ENCODE results near the gene RANBP17.
A peak's percentile ranks its signal among the peaks of the same experiment; 100 is the strongest.

The RANBP17 gene

GRCh38 chr5:171120986-171121622, 259.3 kb downstream of the RANBP17 start:
- H3K9me3 Mint-ChIP-seq: peaks cover 4% of the 10 kb centered on the region
- peak overlapping the region; percentile 4 for H3K27ac Mint-ChIP-seq
- TF ChIP-seq CTCF (IDR thresholded peaks at IDR 0.05): no peak
- no peak overlapping the region for H3K4me3 Mint-ChIP-seq
- H3K4me1 Mint-ChIP-seq: no peaks in the 10 kb centered on the region
- H3K27me3 Mint-ChIP-seq (ENCODE audit: low read depth, poor library complexity): no peaks in the 10 kb centered on the region
- peaks cover 5% of the 10 kb centered on the region for H3K36me3 Mint-ChIP-seq (ENCODE audit: low read depth)
- no peak for DNase-seq

- DNase-seq: no peak
- Mint-ChIP-seq H3K36me3 (ENCODE audit: low read depth) (peaks cover 5% of the 10 kb centered on the region), H3K27me3 (ENCODE audit: low read depth, poor library complexity) (no peaks in the 10 kb centered on the region), H3K4me3 (no peak overlapping the region), H3K4me1 (no peaks in the 10 kb centered on the region), H3K27ac (no peak overlapping the region), H3K9me3 (peaks cover 4% of the 10 kb centered on the region)
- TF ChIP-seq CTCF (IDR thresholded peaks at IDR 0.05): no peak
These were observed 259.8 kb downstream of the RANBP17 start for GRCh38 chr5:171121638-171122037.

- H3K4me3 Mint-ChIP-seq: no peak overlapping the region
- peaks cover 4% of the 10 kb centered on the region for H3K9me3 Mint-ChIP-seq
- H3K27ac Mint-ChIP-seq: no peak overlapping the region
- H3K4me1 Mint-ChIP-seq: no peaks in the 10 kb centered on the region
- peaks cover 5% of the 10 kb centered on the region for H3K36me3 Mint-ChIP-seq (ENCODE audit: low read depth)
- no peaks in the 10 kb centered on the region for H3K27me3 Mint-ChIP-seq (ENCODE audit: low read depth, poor library complexity)
- no peak for TF ChIP-seq CTCF (IDR thresholded peaks at IDR 0.05)
- no peak for DNase-seq
These were observed 260.6 kb downstream of the RANBP17 start for GRCh38 chr5:171122372-171122771.

- TF ChIP-seq CTCF (IDR thresholded peaks at IDR 0.05): no peak
- Mint-ChIP-seq H3K4me3 (no peak overlapping the region), H3K27me3 (ENCODE audit: low read depth, poor library complexity) (no peaks in the 10 kb centered on the region), H3K9me3 (no peaks in the 10 kb centered on the region), H3K36me3 (ENCODE audit: low read depth) (peaks cover 5% of the 10 kb centered on the region), H3K4me1 (no peaks in the 10 kb centered on the region), H3K27ac (no peak overlapping the region)
- no peak for DNase-seq
These were observed 261.6 kb downstream of the RANBP17 start for GRCh38 chr5:171123417-171123816.

GRCh38 chr5:171127314-171127713, 265.5 kb downstream of the RANBP17 start:
- Mint-ChIP-seq H3K4me3 (no peak overlapping the region), H3K36me3 (ENCODE audit: low read depth) (no peaks in the 10 kb centered on the region), H3K4me1 (no peaks in the 10 kb centered on the region), H3K27me3 (ENCODE audit: low read depth, poor library complexity) (no peaks in the 10 kb centered on the region), H3K9me3 (no peaks in the 10 kb centered on the region), H3K27ac (no peak overlapping the region)
- TF ChIP-seq CTCF (IDR thresholded peaks at IDR 0.05): no peak
- DNase-seq: no peak

- Mint-ChIP-seq H3K36me3 (ENCODE audit: low read depth) (no peaks in the 10 kb centered on the region), H3K9me3 (no peaks in the 10 kb centered on the region), H3K4me1 (no peaks in the 10 kb centered on the region), H3K4me3 (no peak overlapping the region), H3K27me3 (ENCODE audit: low read depth, poor library complexity) (no peaks in the 10 kb centered on the region), H3K27ac (no peak overlapping the region)
- no peak for TF ChIP-seq CTCF (IDR thresholded peaks at IDR 0.05)
- no peak for DNase-seq
These were observed 266.3 kb downstream of the RANBP17 start for GRCh38 chr5:171128136-171128535.

All from nephron progenitor cell (in vitro differentiated cells).